Measurements from ENCODE around the gene VWA8. TPM values are rescaled to one million over a fixed set of nuclear protein-coding genes. Genes with fewer than 3 reads are reported as not detected.

The VWA8 gene
- 11.6 TPM for polyA plus RNA-seq
- long read RNA-seq, donor 1, result 0 reads
- long read RNA-seq, donor 2, result 0 reads
- long read RNA-seq, donor 3, result 0 reads
- long read RNA-seq, donor 4, result 0 reads
- long read RNA-seq, donor 5, result 0 reads
- long read RNA-seq, donor 6, result 0 reads
- long read RNA-seq, donor 7, result 0 reads
- long read RNA-seq, donor 8, partial matches to known transcripts, result 0 of 1 reads
- long read RNA-seq, donor 8, other reads (novel, unspliced or antisense), result 0 of 1 reads
- long read RNA-seq, donor 9, result 0 reads
- long read RNA-seq, donor 10, result 0 reads
- long read RNA-seq, donor 11, full-length matches to known transcripts, result 2 of 2 reads
- long read RNA-seq, donor 11, partial matches to known transcripts, result 0 of 2 reads
- long read RNA-seq, donor 11, other reads (novel, unspliced or antisense), result 0 of 2 reads

- Histone ChIP-seq H3K4me1 (ENCODE audit: control insufficient read depth, insufficient read depth, low read length) (no peaks in the 10 kb centered on the region), H3K36me3 (ENCODE audit: control insufficient read depth, insufficient read depth, low read length) (no peaks in the 10 kb centered on the region), H3K27me3 (ENCODE audit: control insufficient read depth, insufficient read depth, low read length) (no peaks in the 10 kb centered on the region), H3K27ac (ENCODE audit: low read length) (peak within 1 kb of the TSS; percentile 67), H3K4me3 (ENCODE audit: low read length) (peak within 1 kb of the TSS; percentile 84), H3K9me3 (ENCODE audit: control insufficient read depth, low read depth, low read length) (no peaks in the 10 kb centered on the region)
- no CpG with 5 or more reads among the region's 83 CpGs for WGBS (ENCODE audit: insufficient coverage, low lambda C conversion rate)
- peak; percentile 65 to 92 for DNase-seq
Observed at GRCh38 chr13:41960637-41961465, at the start of gene VWA8. Gene VWA8, minus strand, starts transcription at chr13:41961109. Its CDS starts 94 bp downstream, at chr13:41961015.

- no peak for DNase-seq
- Histone ChIP-seq H3K27me3 (ENCODE audit: control insufficient read depth, insufficient read depth, low read length) (no peaks in the 10 kb centered on the region), H3K9me3 (ENCODE audit: control insufficient read depth, low read depth, low read length) (no peaks in the 10 kb centered on the region), H3K36me3 (ENCODE audit: control insufficient read depth, insufficient read depth, low read length) (no peaks in the 10 kb centered on the region), H3K27ac (ENCODE audit: low read length) (no peak overlapping the region), H3K4me3 (ENCODE audit: low read length) (no peak overlapping the region), H3K4me1 (ENCODE audit: control insufficient read depth, insufficient read depth, low read length) (no peaks in the 10 kb centered on the region)
- WGBS (ENCODE audit: insufficient coverage, low lambda C conversion rate), result no CpG with 5 or more reads among the region's 4 CpGs
Observed at GRCh38 chr13:42009057-42009456, 48.1 kb upstream of the VWA8 start.

GRCh38 chr13:42007844-42008243 is 46.9 kb upstream of the VWA8 start:
- DNase-seq, result no peak
- no peak overlapping the region for H3K4me3 ChIP-seq (ENCODE audit: low read length)
- H3K4me1 ChIP-seq (ENCODE audit: control insufficient read depth, insufficient read depth, low read length), result no peaks in the 10 kb centered on the region
- H3K9me3 ChIP-seq (ENCODE audit: control insufficient read depth, low read depth, low read length), result no peaks in the 10 kb centered on the region
- no peak overlapping the region for H3K27ac ChIP-seq (ENCODE audit: low read length)
- H3K27me3 ChIP-seq (ENCODE audit: control insufficient read depth, insufficient read depth, low read length), result no peaks in the 10 kb centered on the region
- no CpG with 5 or more reads among the region's 1 CpG for WGBS (ENCODE audit: insufficient coverage, low lambda C conversion rate)
- no peaks in the 10 kb centered on the region for H3K36me3 ChIP-seq (ENCODE audit: control insufficient read depth, insufficient read depth, low read length)

- H3K27ac ChIP-seq (ENCODE audit: low read length), result no peak overlapping the region
- no peaks in the 10 kb centered on the region for H3K4me1 ChIP-seq (ENCODE audit: control insufficient read depth, insufficient read depth, low read length)
- H3K27me3 ChIP-seq (ENCODE audit: control insufficient read depth, insufficient read depth, low read length), result no peaks in the 10 kb centered on the region
- H3K4me3 ChIP-seq (ENCODE audit: low read length), result no peak overlapping the region
- H3K9me3 ChIP-seq (ENCODE audit: control insufficient read depth, low read depth, low read length), result no peaks in the 10 kb centered on the region
- no peak for DNase-seq
- H3K36me3 ChIP-seq (ENCODE audit: control insufficient read depth, insufficient read depth, low read length), result no peaks in the 10 kb centered on the region
- no CpG with 5 or more reads among the region's 2 CpGs for WGBS (ENCODE audit: insufficient coverage, low lambda C conversion rate)
Observed at GRCh38 chr13:42002066-42002465, 41.2 kb upstream of the VWA8 start.

- H3K9me3 ChIP-seq (ENCODE audit: control insufficient read depth, low read depth, low read length), result no peaks in the 10 kb centered on the region
- no peaks in the 10 kb centered on the region for H3K36me3 ChIP-seq (ENCODE audit: control insufficient read depth, insufficient read depth, low read length)
- H3K27me3 ChIP-seq (ENCODE audit: control insufficient read depth, insufficient read depth, low read length), result no peaks in the 10 kb centered on the region
- peak in 1 of 2 donors; percentile 17 for DNase-seq
- WGBS (ENCODE audit: insufficient coverage, low lambda C conversion rate), result no CpG with 5 or more reads among the region's 6 CpGs
- no peak overlapping the region for H3K27ac ChIP-seq (ENCODE audit: low read length)
- no peaks in the 10 kb centered on the region for H3K4me1 ChIP-seq (ENCODE audit: control insufficient read depth, insufficient read depth, low read length)
- no peak overlapping the region for H3K4me3 ChIP-seq (ENCODE audit: low read length)
Observed at GRCh38 chr13:42001580-42001979, 40.7 kb upstream of the VWA8 start.

GRCh38 chr13:42000846-42001245 is 39.9 kb upstream of the VWA8 start:
- H3K9me3 ChIP-seq (ENCODE audit: control insufficient read depth, low read depth, low read length), result no peaks in the 10 kb centered on the region
- H3K36me3 ChIP-seq (ENCODE audit: control insufficient read depth, insufficient read depth, low read length), result no peaks in the 10 kb centered on the region
- no peak for DNase-seq
- H3K27me3 ChIP-seq (ENCODE audit: control insufficient read depth, insufficient read depth, low read length), result no peaks in the 10 kb centered on the region
- WGBS (ENCODE audit: insufficient coverage, low lambda C conversion rate), result 80% methylated on average over 1 of the region's 2 CpGs
- H3K4me3 ChIP-seq (ENCODE audit: low read length), result no peak overlapping the region
- no peak overlapping the region for H3K27ac ChIP-seq (ENCODE audit: low read length)
- H3K4me1 ChIP-seq (ENCODE audit: control insufficient read depth, insufficient read depth, low read length), result no peaks in the 10 kb centered on the region

- no peak overlapping the region for H3K27ac ChIP-seq (ENCODE audit: low read length)
- H3K4me3 ChIP-seq (ENCODE audit: low read length), result no peak overlapping the region
- no peaks in the 10 kb centered on the region for H3K9me3 ChIP-seq (ENCODE audit: control insufficient read depth, low read depth, low read length)
- no peaks in the 10 kb centered on the region for H3K27me3 ChIP-seq (ENCODE audit: control insufficient read depth, insufficient read depth, low read length)
- DNase-seq, result no peak
- no peaks in the 10 kb centered on the region for H3K36me3 ChIP-seq (ENCODE audit: control insufficient read depth, insufficient read depth, low read length)
- no CpG with 5 or more reads among the region's 1 CpG for WGBS (ENCODE audit: insufficient coverage, low lambda C conversion rate)
- no peaks in the 10 kb centered on the region for H3K4me1 ChIP-seq (ENCODE audit: control insufficient read depth, insufficient read depth, low read length)
Observed at GRCh38 chr13:41997396-41997795, 36.5 kb upstream of the VWA8 start.

GRCh38 chr13:41995946-41996345 is 35.0 kb upstream of the VWA8 start:
- Histone ChIP-seq H3K4me1 (ENCODE audit: control insufficient read depth, insufficient read depth, low read length) (no peaks in the 10 kb centered on the region), H3K4me3 (ENCODE audit: low read length) (no peak overlapping the region), H3K27me3 (ENCODE audit: control insufficient read depth, insufficient read depth, low read length) (no peaks in the 10 kb centered on the region), H3K36me3 (ENCODE audit: control insufficient read depth, insufficient read depth, low read length) (no peaks in the 10 kb centered on the region), H3K27ac (ENCODE audit: low read length) (no peak overlapping the region), H3K9me3 (ENCODE audit: control insufficient read depth, low read depth, low read length) (no peaks in the 10 kb centered on the region)
- WGBS (ENCODE audit: insufficient coverage, low lambda C conversion rate), result 100% methylated on average over 1 of the region's 5 CpGs
- no peak for DNase-seq

GRCh38 chr13:41995336-41995735 is 34.4 kb upstream of the VWA8 start:
- H3K9me3 ChIP-seq (ENCODE audit: control insufficient read depth, low read depth, low read length), result no peaks in the 10 kb centered on the region
- no peak overlapping the region for H3K4me3 ChIP-seq (ENCODE audit: low read length)
- no peak overlapping the region for H3K27ac ChIP-seq (ENCODE audit: low read length)
- no peaks in the 10 kb centered on the region for H3K4me1 ChIP-seq (ENCODE audit: control insufficient read depth, insufficient read depth, low read length)
- no peaks in the 10 kb centered on the region for H3K36me3 ChIP-seq (ENCODE audit: control insufficient read depth, insufficient read depth, low read length)
- no peaks in the 10 kb centered on the region for H3K27me3 ChIP-seq (ENCODE audit: control insufficient read depth, insufficient read depth, low read length)
- WGBS (ENCODE audit: insufficient coverage, low lambda C conversion rate), result 83% methylated on average over 1 of the region's 4 CpGs
- DNase-seq, result no peak

- H3K4me3 ChIP-seq (ENCODE audit: low read length), result no peak overlapping the region
- no peaks in the 10 kb centered on the region for H3K9me3 ChIP-seq (ENCODE audit: control insufficient read depth, low read depth, low read length)
- no CpG with 5 or more reads among the region's 1 CpG for WGBS (ENCODE audit: insufficient coverage, low lambda C conversion rate)
- DNase-seq, result no peak
- H3K27me3 ChIP-seq (ENCODE audit: control insufficient read depth, insufficient read depth, low read length), result no peaks in the 10 kb centered on the region
- H3K4me1 ChIP-seq (ENCODE audit: control insufficient read depth, insufficient read depth, low read length), result no peaks in the 10 kb centered on the region
- H3K27ac ChIP-seq (ENCODE audit: low read length), result no peak overlapping the region
- no peaks in the 10 kb centered on the region for H3K36me3 ChIP-seq (ENCODE audit: control insufficient read depth, insufficient read depth, low read length)
Observed at GRCh38 chr13:41994696-41995095, 33.8 kb upstream of the VWA8 start.
